Smooth muscle cell (in vitro differentiated cells): ENCODE measurements around the gene TSKU. TPM values are rescaled to one million over a fixed set of nuclear protein-coding genes. Genes with fewer than 3 reads are reported as not detected.

Experiments used
- DNase-seq: peaks from one replicate; lab custom pipeline; 2025; ENCODE audit not compliant: unreplicated experiment; lab: John Stamatoyannopoulos, UW
- H2AFZ ChIP-seq: fragments of 200-600 bp; sonication (generic); 2 replicates; pipeline ENCODE4 v1.6.0; 2016; ENCODE audit warnings: antibody characterized with exemption, low read depth, mild to moderate bottlenecking
- H3F3A ChIP-seq: fragments of 200-600 bp; sonication (generic); 2 replicates; pipeline ENCODE4 v1.6.0; 2017; ENCODE audit warnings: antibody characterized with exemption, low read depth
- H3K27ac ChIP-seq: fragments of 200-600 bp; sonication (generic); 2 replicates; pipeline ENCODE4 v1.5.1; 2016; ENCODE audit warnings: low read depth, mild to moderate bottlenecking
- H3K27me3 ChIP-seq: fragments of 200-600 bp; sonication (generic); 2 replicates; pipeline ENCODE4 v1.6.1; 2016; ENCODE audit warnings: low read depth, mild to moderate bottlenecking
- H3K36me3 ChIP-seq: fragments of 200-600 bp; sonication (generic); 2 replicates; pipeline ENCODE4 v1.5.1; 2016; ENCODE audit warnings: low read depth
- H3K4me1 ChIP-seq: fragments of 200-600 bp; sonication (generic); 2 replicates; pipeline ENCODE4 v1.5.1; 2016; ENCODE audit warnings: low read depth
- H3K4me2 ChIP-seq: fragments of 200-600 bp; sonication (generic); 2 replicates; pipeline ENCODE4 v1.6.0; 2016; ENCODE audit warnings: mild to moderate bottlenecking
- H3K4me3 ChIP-seq: fragments of 200-600 bp; sonication (generic); 2 replicates; pipeline ENCODE4 v1.5.1; 2016; ENCODE audit warnings: mild to moderate bottlenecking
- H3K79me2 ChIP-seq: fragments of 200-600 bp; sonication (generic); 2 replicates; pipeline ENCODE4 v1.6.0; 2016; ENCODE audit warnings: low read depth, mild to moderate bottlenecking
- H3K9ac ChIP-seq: fragments of 200-600 bp; sonication (generic); 2 replicates; pipeline ENCODE4 v1.6.0; 2016; ENCODE audit warnings: low read depth
- H3K9me3 ChIP-seq: fragments of 200-600 bp; sonication (generic); replicated peaks from 2 replicates; pipeline ENCODE4 v1.5.1; 2016; ENCODE audit warnings: low read depth
- H4K20me1 ChIP-seq: fragments of 200-600 bp; sonication (generic); 2 replicates; pipeline ENCODE4 v1.6.0; 2016; ENCODE audit warnings: low read depth
- CTCF ChIP-seq: fragments of 200-600 bp; sonication (generic); IDR thresholded peaks from 2 replicates; pipeline ENCODE4 v1.5.1; 2017; ENCODE audit warnings: borderline replicate concordance, mild to moderate bottlenecking, antibody characterized with exemption; ENCODE audit not compliant: insufficient read depth, poor library complexity, severe bottlenecking
- WGBS: methylation state at CpG from one replicate; pipeline ENCODE4 v1.1.7; 2016; ENCODE audit warnings: low lambda C conversion rate; 5-methylcytosine and 5-hydroxymethylcytosine counted together
- polyA plus RNA-seq: library from polyadenylated mRNA; unstranded; fragments of >200 nt; fragmentation: Nextera tagmentation; extraction: Ambion mirVana; gene quantifications from 2 replicates; pipeline ENCODE4 v1.2.1, GENCODE V29; 2016
- total RNA-seq: library from RNA; depleted of rRNA; stranded (reverse); fragments of >200 nt; gene quantifications from 2 replicates; pipeline ENCODE4 v1.2.3, GENCODE V29; 2014

TSKU gene
- total and polyA plus RNA-seq, 2 experiments from 2014 or later, result 75.2 to 144 TPM

GRCh38 chr11:76823481-76824028, 40.4 kb downstream of the TSKU start:
- Histone ChIP-seq H3K27ac (peak overlapping the region; percentile 84), H3K27me3 (no peaks in the 10 kb centered on the region), H3K79me2 (no peaks in the 10 kb centered on the region), H3K4me2 (no peak overlapping the region), H3K36me3 (no peaks in the 10 kb centered on the region), H2AFZ (no peak overlapping the region), H3F3A (no peaks in the 10 kb centered on the region), H3K4me3 (no peak overlapping the region), H3K9ac (peak overlapping the region; percentile 54), H3K9me3 (no peaks in the 10 kb centered on the region), H4K20me1 (no peaks in the 10 kb centered on the region), H3K4me1 (no peaks in the 10 kb centered on the region)
- DNase-seq, result no peak
- WGBS, result 56% methylated on average over 9 of the region's 9 CpGs
- TF ChIP-seq CTCF, result no peak

GRCh38 chr11:76824083-76824939, 41.2 kb downstream of the TSKU start:
- no peak overlapping the region for H3K4me2 ChIP-seq
- no peak for DNase-seq
- peak overlapping the region; percentile 54 for H3K9ac ChIP-seq
- no peaks in the 10 kb centered on the region for H4K20me1 ChIP-seq
- H3F3A ChIP-seq, result no peaks in the 10 kb centered on the region
- no peaks in the 10 kb centered on the region for H3K36me3 ChIP-seq
- no peak overlapping the region for H2AFZ ChIP-seq
- no peak overlapping the region for H3K4me3 ChIP-seq
- H3K9me3 ChIP-seq, result no peaks in the 10 kb centered on the region
- H3K4me1 ChIP-seq, result no peaks in the 10 kb centered on the region
- H3K27ac ChIP-seq, result peak overlapping the region; percentile 84
- no peaks in the 10 kb centered on the region for H3K27me3 ChIP-seq
- no peaks in the 10 kb centered on the region for H3K79me2 ChIP-seq
- 58% methylated on average over 9 of the region's 9 CpGs for WGBS
- no peak for TF ChIP-seq CTCF

- no peak for DNase-seq
These were observed 42.0 kb downstream of the TSKU start for GRCh38 chr11:76824980-76825725.

More at GRCh38 chr11:76824980-76825725, 42.0 kb downstream of the TSKU start:
- H3K36me3 ChIP-seq, result no peaks in the 10 kb centered on the region
- 55% methylated on average over 5 of the region's 5 CpGs for WGBS
- H4K20me1 ChIP-seq, result no peaks in the 10 kb centered on the region
- H3K9ac ChIP-seq, result no peak overlapping the region
- H3F3A ChIP-seq, result no peaks in the 10 kb centered on the region
- no peaks in the 10 kb centered on the region for H3K27me3 ChIP-seq
- H3K4me3 ChIP-seq, result no peak overlapping the region
- H3K4me1 ChIP-seq, result no peaks in the 10 kb centered on the region
- H3K9me3 ChIP-seq, result no peaks in the 10 kb centered on the region
- no peaks in the 10 kb centered on the region for H3K79me2 ChIP-seq
- H3K27ac ChIP-seq, result peak overlapping the region; percentile 84
- H3K4me2 ChIP-seq, result peak overlapping the region; percentile 16
- H2AFZ ChIP-seq, result no peak overlapping the region
- TF ChIP-seq CTCF, result no peak
